ENCODE results near the gene ELOVL5.

DNA sequence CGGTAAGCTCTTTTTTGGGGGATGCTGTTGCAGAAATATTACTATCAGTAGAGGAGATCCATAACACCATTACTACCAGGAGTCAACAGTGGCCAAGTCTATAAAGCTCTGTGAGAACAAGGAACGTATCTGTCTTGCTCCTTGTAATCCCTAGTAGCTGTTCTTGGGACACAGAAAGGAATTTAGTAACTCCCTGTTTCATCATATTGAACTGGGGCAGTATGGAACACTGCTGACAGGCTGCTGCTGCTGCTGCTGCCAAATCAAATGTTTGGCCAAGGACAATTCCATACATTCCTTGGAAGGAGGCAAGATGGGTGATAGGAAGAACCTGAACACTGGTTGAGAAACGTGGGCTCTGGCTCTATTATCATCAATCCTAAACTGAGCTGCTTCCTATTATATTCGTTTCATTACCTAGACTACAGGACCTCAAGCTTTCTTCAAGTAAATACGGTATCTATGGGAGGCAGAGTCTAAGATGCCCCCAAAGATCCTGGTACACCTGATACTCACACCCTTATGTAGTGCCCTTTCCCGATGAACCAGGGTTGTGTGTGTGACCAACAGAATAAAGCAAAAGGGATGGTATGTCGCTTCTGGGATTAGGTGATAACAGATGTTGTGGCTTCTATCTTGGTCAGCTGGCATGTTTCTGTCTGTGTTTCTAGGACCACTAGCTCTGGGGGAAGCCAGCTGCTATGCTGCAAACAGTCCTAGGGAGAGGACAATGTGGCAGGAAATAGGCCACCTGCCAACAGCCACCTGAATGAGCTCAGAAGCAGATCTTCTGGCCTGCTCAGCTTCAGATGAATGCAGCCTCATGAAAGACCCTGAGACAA is 39.5 kb downstream of the ELOVL5 start:
- TF ChIP-seq POLR2AphosphoS5 (IDR thresholded peaks at IDR 0.05; ENCODE audit: borderline replicate concordance, low read depth, low read length) (no peak), EZH2 (IDR thresholded peaks at IDR 0.05) (no peak)
